HCT116 (cell line): ENCODE measurements around the gene BAHCC1. TPM values are rescaled to one million over a fixed set of nuclear protein-coding genes. Genes with fewer than 3 reads are reported as not detected.

Experiments
- ATAC-seq: fragments of 200-7000 bp; cut with Tn5 transposase; 2 replicates; pipeline ENCODE4 v1.9.1; 2020; ENCODE audit warnings: mild to moderate bottlenecking, moderate library complexity
- BruUV-seq: library from RNA; stranded (reverse); fragments of 400-500 nt; replicated peaks from 2 replicates; lab custom pipeline; 2021; lab: Mats Ljungman, UMichigan
- CTCF ChIA-PET: fragments of 300-600 bp; sonication (Branson Sonifier 250); formaldehyde crosslinking; loops from one replicate; lab custom pipeline; 2021; ENCODE audit warnings: antibody characterized with exemption; lab: Charles Lee
- POLR2A ChIA-PET: fragments of 300-600, 350-600 bp; sonication (Branson Sonifier 250); formaldehyde crosslinking; loops from one replicate; lab custom pipeline; 2021; ENCODE audit warnings: antibody characterized with exemption; lab: Charles Lee
- RAD21 ChIA-PET, 2 experiments: fragments of 300-600 bp; sonication (Branson Sonifier 250); formaldehyde crosslinking; loops; one replicate each; lab custom pipeline; 2023; ENCODE audit warnings: low total read pairs in 2 of 2; ENCODE audit not compliant: uncharacterized antibody in 2 of 2, unreplicated experiment in 2 of 2, low non-redundant PET in 1 of 2; lab: Charles Lee
- DNase-seq: peaks from one replicate; pipeline ENCODE4 v3.0.0-alpha.2; 2010; ENCODE audit warnings: low read depth, low spot score
- H2AFZ ChIP-seq: fragments of 200-600 bp; shearing (Covaris generic), sonication (generic); 2 replicates; pipeline ENCODE4 v1.6.1; 2017; ENCODE audit warnings: low read depth, mixed run types, mixed read lengths, antibody characterized with exemption, low read length; ENCODE audit not compliant: poor library complexity, severe bottlenecking
- H3K27ac ChIP-seq: 2 replicates; pipeline ENCODE4 v1.5.1; 2012; ENCODE audit warnings: low read depth, low read length
- H3K27me3 ChIP-seq: fragments of 200-600 bp; sonication (generic); 2 replicates; pipeline ENCODE4 v1.6.1; 2016; ENCODE audit warnings: mixed run types, low read length, mixed read lengths; ENCODE audit not compliant: insufficient read depth
- H3K36me3 ChIP-seq, 2 experiments: fragments of 200-500 bp in 1 of 2; fragments of 200-600 bp in 1 of 2; sonication (Bioruptor generic) in 1 of 2; sonication (generic) in 1 of 2; 2 replicates each; pipeline versions ENCODE4 v1.5.1 to v1.6.1; 2014 to 2016; ENCODE audit warnings: low read length in 2 of 2, inconsistent platforms in 1 of 2, mixed read lengths in 1 of 2, mixed run types in 1 of 2; ENCODE audit not compliant: insufficient read depth in 2 of 2, control insufficient read depth in 1 of 2
- H3K4me1 ChIP-seq, 2 experiments: fragments of 200-600 bp in 1 of 2; sonication (generic) in 1 of 2; 2 replicates each; pipeline versions ENCODE4 v1.5.1 to v1.6.1; 2012 to 2017; ENCODE audit warnings: low read length in 2 of 2, inconsistent platforms in 1 of 2, mild to moderate bottlenecking in 1 of 2, mixed read lengths in 1 of 2, mixed run types in 1 of 2, moderate library complexity in 1 of 2; ENCODE audit not compliant: insufficient read depth in 2 of 2, control insufficient read depth in 1 of 2
- H3K4me2 ChIP-seq: fragments of 200-600 bp; sonication (generic); 2 replicates; pipeline ENCODE4 v1.6.1; 2017; ENCODE audit warnings: mixed run types, low read length, mixed read lengths
- H3K4me3 ChIP-seq, 2 experiments: fragments of 200-600 bp in 1 of 2; sonication (generic) in 1 of 2; replicated peaks in 1 of 2; 2 replicates each; pipeline ENCODE4 v1.5.1; 2011 to 2016; ENCODE audit warnings: low read length in 2 of 2, control low read depth in 1 of 2, low read depth in 1 of 2, mild to moderate bottlenecking in 1 of 2, mixed read lengths in 1 of 2, mixed run types in 1 of 2
- H3K79me2 ChIP-seq: fragments of 200-600 bp; sonication (generic); 2 replicates; pipeline ENCODE4 v1.6.1; 2017; ENCODE audit warnings: mild to moderate bottlenecking, mixed run types, low read length, moderate library complexity, mixed read lengths; ENCODE audit not compliant: insufficient read depth
- H3K9ac ChIP-seq: fragments of 200-600 bp; sonication (generic); 2 replicates; pipeline ENCODE4 v1.6.1; 2016; ENCODE audit warnings: low read length, mixed read lengths
- H3K9me2 ChIP-seq: fragments of 200-600 bp; sonication (generic), shearing (Covaris generic); 2 replicates; pipeline ENCODE4 v1.6.1; 2017; ENCODE audit warnings: mixed run types, mild to moderate bottlenecking, moderate library complexity; ENCODE audit not compliant: insufficient read depth
- H3K9me3 ChIP-seq, 2 experiments: fragments of 200-500 bp in 1 of 2; fragments of 200-600 bp in 1 of 2; sonication (Bioruptor generic) in 1 of 2; sonication (generic) in 1 of 2; 2 replicates each; pipeline ENCODE4 v1.6.1; 2014 to 2017; ENCODE audit warnings: low read length in 2 of 2, mixed read lengths in 2 of 2, inconsistent platforms in 1 of 2, low read depth in 1 of 2, mild to moderate bottlenecking in 1 of 2, mixed run types in 1 of 2, moderate library complexity in 1 of 2; ENCODE audit not compliant: control insufficient read depth in 1 of 2, insufficient read depth in 1 of 2
- H4K20me1 ChIP-seq: fragments of 200-600 bp; sonication (generic), shearing (Covaris generic); 2 replicates; pipeline ENCODE4 v1.6.1; 2017; ENCODE audit warnings: mixed run types, mild to moderate bottlenecking, moderate library complexity; ENCODE audit not compliant: insufficient read depth
- ATF3 ChIP-seq: IDR thresholded peaks from 2 replicates; pipeline ENCODE4 v1.6.1; 2012
- CEBPB ChIP-seq: IDR thresholded peaks from 2 replicates; pipeline ENCODE4 v1.6.1; 2012; ENCODE audit warnings: low read depth
- POLR2A ChIP-seq: IDR thresholded peaks from 2 replicates; pipeline ENCODE4 v1.7.0; 2011; ENCODE audit warnings: borderline replicate concordance; ENCODE audit not compliant: insufficient read depth, insufficient read length; ENCODE audit errors: extremely low read depth
- POLR2AphosphoS5 ChIP-seq: IDR thresholded peaks from 2 replicates; pipeline ENCODE4 v1.6.1; 2011; ENCODE audit warnings: mild to moderate bottlenecking, low read depth, low read length, moderate library complexity
- RAD21 ChIP-seq: IDR thresholded peaks from 2 replicates; pipeline ENCODE4 v1.6.1; 2012; ENCODE audit warnings: low read depth, mild to moderate bottlenecking
- SIN3A ChIP-seq: IDR thresholded peaks from 2 replicates; pipeline ENCODE4 v1.6.1; 2012; ENCODE audit warnings: low read depth
- YY1 ChIP-seq: IDR thresholded peaks from 2 replicates; pipeline ENCODE4 v1.6.1; 2011; ENCODE audit warnings: low read length, low read depth, moderate library complexity, mild to moderate bottlenecking; ENCODE audit not compliant: insufficient replicate concordance; ENCODE audit errors: extremely low read depth
- ZFX ChIP-seq: fragments of 450-650 bp; IDR thresholded peaks from 2 replicates; pipeline ENCODE4 v1.6.1; 2017
- intact Hi-C: fragments of 100-400 bp; cut with micrococcal nuclease; formaldehyde crosslinking; loops from 2 replicates; pipeline ENCODE4 v1.10.0; 2022
- microRNA-seq: library from miRNA; unstranded; fragments of <30 nt; microRNA quantifications from one replicate; pipeline ENCODE4, GENCODE V29; 2016; ENCODE audit warnings: borderline number of aligned reads
- total RNA-seq: library from RNA; stranded (reverse); gene quantifications from one replicate; pipeline ENCODE4 v1.2.1, GENCODE V29; 2021; ENCODE audit not compliant: unreplicated experiment

The BAHCC1 gene
- total RNA-seq, 1 experiment from 2014 or later, result 45.2 TPM

- Histone ChIP-seq H3K27ac (peak overlapping the region; percentile 100), H3K9ac (peak overlapping the region; percentile 94), H3K9me2 (no peaks in the 10 kb centered on the region), H3K4me3 (peak overlapping the region; percentile 81 to 90), H3K27me3 (no peaks in the 10 kb centered on the region), H3K9me3 (no peaks in the 10 kb centered on the region), H2AFZ (no peak overlapping the region), H4K20me1 (peaks cover 24% of the 10 kb centered on the region; the same call in 1 of the 2 replicates), H3K4me2 (peak overlapping the region; percentile 100), H3K36me3 (peaks cover 16 to 25% of the 10 kb centered on the region in 2 experiments), H3K79me2 (peaks cover 66% of the 10 kb centered on the region), H3K4me1 (peaks cover 34 to 83% of the 10 kb centered on the region in 2 experiments)
- ChIA-PET CTCF (interaction anchor here (0.7 to 0.8 kb wide), 2 partner anchors 23 to 30 kb away, joined by 3 read pairs; no protein-coding TSS in a partner anchor), POLR2A (interaction anchor here (0.6 to 1.3 kb wide), 5 partner anchors 11 to 294 kb away, joined by 3 to 5 read pairs (median 3); no protein-coding TSS in a partner anchor), RAD21 (no interaction called here)
- peak; percentile 26 for ATAC-seq
- peak; percentile 71 for DNase-seq
- no TSS peak for BruUV-seq
- intact Hi-C loops, result no loop called here
- TF ChIP-seq RAD21 (no peak), YY1 (peak; percentile 84), SIN3A (no peak), POLR2AphosphoS5 (peak; percentile 65), CEBPB (no peak), POLR2A (no peak), ZFX (peak; percentile 81)
Measured at GRCh38 chr17:81514739-81515529, 119.7 kb downstream of the BAHCC1 start.

GRCh38 chr17:81515530-81516041, 120.3 kb downstream of the BAHCC1 start:
- POLR2A ChIA-PET, result interaction anchor here (0.6 to 1.3 kb wide), 5 partner anchors 11 to 294 kb away, joined by 3 to 5 read pairs (median 3); no protein-coding TSS in a partner anchor
- BruUV-seq, result no TSS peak
- no peak for TF ChIP-seq ATF3
- peak; percentile 63 for TF ChIP-seq ZFX

More at GRCh38 chr17:81515530-81516041, 120.3 kb downstream of the BAHCC1 start:
- Histone ChIP-seq H3K9me3 (no peaks in the 10 kb centered on the region), H3K4me1 (peaks cover 37 to 83% of the 10 kb centered on the region in 2 experiments), H3K79me2 (peaks cover 60% of the 10 kb centered on the region), H3K9ac (peak overlapping the region; percentile 94), H3K4me3 (peak overlapping the region; percentile 81 to 90), H3K9me2 (no peaks in the 10 kb centered on the region), H3K27me3 (no peaks in the 10 kb centered on the region), H3K36me3 (peaks cover 11 to 19% of the 10 kb centered on the region in 2 experiments), H3K4me2 (peak overlapping the region; percentile 100), H3K27ac (peak overlapping the region; percentile 100), H4K20me1 (peaks cover 17% of the 10 kb centered on the region; the same call in 1 of the 2 replicates), H2AFZ (no peak overlapping the region)
- RAD21 ChIA-PET, result no interaction called here
- intact Hi-C loops, result no loop called here
- DNase-seq, result no peak
- CTCF ChIA-PET, result interaction anchor here (0.7 to 0.8 kb wide), 2 partner anchors 22 to 31 kb away, joined by 3 read pairs; no protein-coding TSS in a partner anchor
- ATAC-seq, result no peak

Small RNA genes lying within 50 kb of the gene (microRNA-seq; reads per million reads assigned to microRNA genes)
- gene MIR3186 (not detected), gene MIR4740 (not detected)

Other genes with a start within 250 kb of the BAHCC1 start
- gene PVALEF, start 229.9 kb upstream of the BAHCC1 start, total RNA-seq, result not detected
- gene AATK, start 229.2 kb upstream of the BAHCC1 start, total RNA-seq, result 4.4 TPM
- gene CEP131, start 172.5 kb upstream of the BAHCC1 start, total RNA-seq, result 30.2 TPM
- gene TEPSIN, start 156.4 kb upstream of the BAHCC1 start, total RNA-seq, result 50.6 TPM
- gene NDUFAF8, start 156.1 kb upstream of the BAHCC1 start, total RNA-seq, result 102 TPM
- 109 TPM for gene SLC38A10, start 100.2 kb upstream of the BAHCC1 start, total RNA-seq
- 6,223 TPM for gene ACTG1, start 117.3 kb downstream of the BAHCC1 start, total RNA-seq
- 10.1 TPM for gene FSCN2, start 132.9 kb downstream of the BAHCC1 start, total RNA-seq
- 53.4 TPM for gene FAAP100, start 156.9 kb downstream of the BAHCC1 start, total RNA-seq
- gene NPLOC4, start 241.7 kb downstream of the BAHCC1 start, total RNA-seq, result 137 TPM
- 2.3 TPM for gene TSPAN10, start 241.7 kb downstream of the BAHCC1 start, total RNA-seq